HG03521 (cell line): ENCODE data around the gene GTPBP1.

Experiments used
- ATAC-seq: cut with Tn5 transposase; IDR thresholded peaks from one replicate; pipeline ENCODE4 v1.9.1; 2021; ENCODE audit warnings: mild to moderate bottlenecking, moderate library complexity; ENCODE audit not compliant: unreplicated experiment

GTPBP1 gene

DNA sequence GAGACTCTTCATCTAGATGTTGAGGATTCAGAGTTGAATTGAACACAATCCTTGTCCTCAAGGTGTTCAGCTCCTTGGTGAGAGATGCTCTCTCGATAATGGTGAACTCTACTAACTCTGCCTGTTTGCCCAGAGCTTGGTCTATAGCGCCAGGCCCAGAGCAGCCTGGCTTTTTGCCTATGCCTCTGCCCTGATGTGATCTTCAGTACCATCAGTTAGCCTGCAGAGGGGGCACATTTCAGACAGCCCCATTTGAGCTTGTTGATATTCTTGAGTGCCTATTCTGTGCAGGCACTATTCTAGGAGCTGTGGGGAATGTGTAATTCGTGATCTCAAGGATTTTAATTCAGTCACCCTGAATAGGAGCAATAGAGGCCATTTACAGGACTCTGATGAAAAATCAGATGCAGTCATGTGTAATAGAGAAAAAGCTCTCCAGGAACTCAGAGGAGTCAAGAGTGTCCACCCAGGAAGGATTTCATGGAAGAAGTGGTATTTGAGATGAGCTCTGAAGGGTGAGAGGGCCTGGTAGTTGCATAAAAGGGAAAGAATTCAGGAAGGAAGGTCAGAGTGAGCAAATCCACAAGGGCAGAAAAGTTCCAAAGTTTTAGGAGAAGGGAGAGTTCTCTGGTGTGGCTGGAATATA is 19.3 kb downstream of the GTPBP1 start:
- no peak for ATAC-seq

GRCh38 chr22:38725900-38726655 is 20.3 kb downstream of the GTPBP1 start:
- ATAC-seq, result no peak

DNA sequence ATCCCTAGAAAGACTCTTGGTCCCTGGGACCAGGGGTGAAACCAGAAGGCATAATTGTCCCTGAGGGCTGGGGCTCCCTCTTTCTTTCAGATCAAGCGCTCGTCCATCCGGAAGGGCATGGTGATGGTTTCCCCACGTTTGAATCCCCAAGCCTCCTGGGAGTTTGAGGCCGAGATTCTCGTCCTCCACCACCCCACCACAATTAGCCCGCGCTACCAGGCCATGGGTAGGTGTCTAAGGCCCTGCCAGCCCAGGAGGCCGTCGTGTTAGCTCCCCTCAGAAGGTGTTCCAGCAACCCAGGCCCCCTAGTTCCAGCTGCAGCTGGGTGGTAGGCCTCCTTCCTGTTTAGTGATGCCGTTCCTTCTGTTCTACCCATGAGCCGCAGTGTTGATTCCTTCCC is 21.4 kb downstream of the GTPBP1 start:
- ATAC-seq, result no peak

GRCh38 chr22:38727530-38728451 is 22.0 kb downstream of the GTPBP1 start:
- no peak for ATAC-seq

DNA sequence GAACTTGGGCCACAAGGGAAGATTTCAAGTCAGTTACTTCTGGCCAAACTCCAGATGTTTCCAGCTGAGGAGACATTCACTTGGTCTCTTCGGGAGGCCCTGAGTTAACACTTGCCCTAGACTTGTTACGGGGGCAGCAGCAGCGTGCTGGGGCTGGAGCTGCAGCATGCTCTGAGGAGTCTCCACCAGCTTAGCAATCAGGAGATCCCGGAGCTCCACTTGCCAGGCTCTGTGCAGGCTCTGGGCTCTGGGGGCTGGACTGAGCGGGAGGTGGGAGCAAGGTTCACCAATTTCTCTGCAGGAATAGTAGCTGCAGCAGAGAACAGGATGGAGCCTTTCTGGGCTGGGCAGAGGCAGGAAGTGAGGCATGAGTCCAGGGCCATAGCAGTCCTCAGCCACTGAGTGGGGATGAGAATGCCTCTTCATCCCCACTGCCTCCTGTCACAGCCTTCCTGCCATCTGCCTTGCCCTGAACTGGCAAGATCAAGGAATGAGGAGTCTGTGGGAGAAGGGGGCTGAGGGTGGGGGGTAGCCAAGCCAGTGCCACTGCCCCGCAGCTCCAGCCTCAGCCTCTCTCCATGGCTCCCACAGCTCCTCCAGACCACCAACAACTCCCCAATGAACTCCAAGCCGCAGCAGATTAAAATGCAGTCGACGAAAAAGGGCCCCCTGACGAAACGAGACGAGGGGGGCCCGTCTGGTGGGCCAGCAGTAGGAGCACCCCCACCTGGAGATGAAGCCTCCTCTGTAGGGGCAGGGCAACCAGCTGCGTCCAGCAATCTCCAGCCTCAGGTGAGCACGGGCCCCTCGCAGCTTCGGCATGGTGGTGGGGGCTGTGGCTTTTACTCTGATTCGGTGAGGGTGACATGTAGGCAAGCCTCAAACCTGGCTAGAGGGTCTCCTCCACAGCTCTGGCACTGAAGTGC is 23.4 kb downstream of the GTPBP1 start:
- no peak for ATAC-seq

- ATAC-seq, result no peak
Measured at GRCh38 chr22:38729946-38730345, 24.2 kb downstream of the GTPBP1 start.

DNA sequence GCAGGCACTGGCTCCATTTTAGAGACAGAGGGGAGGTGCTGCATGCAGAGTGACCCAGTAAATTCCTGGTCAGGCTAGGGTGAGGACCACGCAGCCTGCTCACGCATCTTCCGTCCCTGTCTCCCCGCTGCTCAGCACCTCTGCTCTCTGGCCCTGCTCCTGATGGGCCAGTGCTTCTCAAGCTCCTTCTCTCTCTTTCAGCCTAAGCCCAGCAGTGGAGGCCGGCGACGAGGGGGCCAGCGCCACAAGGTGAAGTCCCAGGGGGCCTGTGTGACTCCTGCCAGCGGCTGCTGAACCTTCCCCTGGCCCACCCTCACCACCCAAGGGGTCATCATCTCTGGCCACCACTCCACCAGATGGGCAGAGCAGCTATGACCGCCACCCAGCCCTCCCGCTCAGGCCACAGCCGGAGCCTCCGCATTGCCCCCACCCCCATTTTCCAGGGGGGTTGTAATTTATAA is 24.7 kb downstream of the GTPBP1 start:
- no peak for ATAC-seq

DNA sequence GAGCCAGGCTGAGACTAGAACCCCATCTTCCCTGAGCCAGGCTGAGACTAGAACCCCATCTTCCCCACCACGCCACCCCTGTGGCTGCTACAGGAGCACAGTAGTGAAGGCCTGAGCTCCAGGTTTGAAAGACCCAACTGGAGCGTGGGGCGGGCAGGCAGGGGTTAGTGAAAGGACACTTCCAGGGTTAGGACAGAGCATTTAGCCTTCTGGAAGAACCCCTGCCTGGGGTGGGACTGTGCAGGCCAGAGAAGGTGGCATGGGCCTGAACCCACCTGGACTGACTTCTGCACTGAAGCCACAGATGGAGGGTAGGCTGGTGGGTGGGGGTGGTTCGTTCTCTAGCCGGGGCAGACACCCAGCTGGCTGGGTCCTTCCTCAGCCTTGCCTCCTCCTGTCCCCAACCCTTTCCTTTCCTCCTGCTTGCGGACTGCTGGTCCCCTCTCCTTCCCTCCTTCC is 26.0 kb downstream of the GTPBP1 start:
- no peak for ATAC-seq

DNA sequence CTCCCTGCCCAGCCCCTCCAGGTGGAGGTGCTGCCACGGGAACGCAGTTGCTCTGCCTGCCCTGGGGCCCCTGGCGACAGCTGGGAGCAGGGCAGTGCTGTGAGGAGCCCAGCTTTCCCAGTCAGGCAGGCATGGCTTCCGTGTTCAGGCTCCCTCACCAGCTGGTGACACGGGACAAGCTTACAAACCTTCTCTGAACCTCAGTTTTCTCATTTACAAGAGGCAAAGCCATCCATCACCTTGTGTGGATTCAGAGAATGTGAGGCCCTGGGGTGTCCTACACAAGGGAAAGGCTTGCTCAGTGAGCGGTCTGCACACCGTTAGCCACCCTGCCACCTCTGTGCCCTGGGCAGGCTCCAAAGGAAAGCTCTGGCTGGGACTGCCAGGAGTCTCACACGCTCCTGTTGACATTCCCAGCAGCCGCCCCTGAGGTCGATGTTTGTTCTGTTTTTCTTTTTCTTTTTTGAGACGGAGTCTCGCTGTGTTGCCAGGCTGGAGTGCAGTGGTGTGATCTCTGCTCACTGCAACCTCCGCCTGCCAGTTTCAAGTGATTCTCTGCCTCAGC is 26.6 kb downstream of the GTPBP1 start:
- no peak for ATAC-seq

- no peak for ATAC-seq
Measured at GRCh38 chr22:38733329-38733723, 27.6 kb downstream of the GTPBP1 start.

- no peak for ATAC-seq
Measured at GRCh38 chr22:38733724-38734381, 28.1 kb downstream of the GTPBP1 start.

DNA sequence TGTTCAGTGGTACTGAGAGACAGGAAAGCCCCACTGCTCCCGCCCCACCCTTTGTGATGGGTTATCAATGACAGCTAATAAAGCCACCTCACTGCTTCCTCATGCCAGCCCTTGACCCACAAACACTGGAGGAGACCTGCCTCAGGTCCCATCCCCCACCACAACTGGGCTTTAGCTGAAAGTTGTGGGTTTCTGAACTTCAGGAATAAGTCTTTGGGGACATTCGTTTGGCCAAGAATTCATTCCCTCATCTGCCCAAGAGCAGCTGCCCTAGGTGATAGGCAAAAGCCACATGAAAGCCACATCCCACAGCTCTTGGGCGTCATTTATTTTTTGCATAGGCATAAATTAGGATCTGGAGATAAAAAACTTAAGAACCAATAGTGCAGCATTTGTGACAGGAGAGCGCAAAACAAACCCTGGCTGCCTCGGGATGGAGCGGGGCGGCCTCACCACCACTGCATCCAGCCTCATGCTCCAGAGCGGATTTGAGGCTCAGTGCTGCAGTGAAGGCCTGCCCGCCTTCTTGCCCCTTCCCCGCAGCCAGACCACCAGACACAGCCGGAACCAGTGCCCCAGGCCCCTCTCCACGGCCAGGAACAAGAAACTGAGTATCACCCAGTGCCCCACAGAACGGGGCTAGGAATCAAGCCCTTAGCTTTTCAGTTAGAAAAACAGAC is 28.8 kb downstream of the GTPBP1 start:
- no peak for ATAC-seq

- ATAC-seq, result no peak
Measured at GRCh38 chr22:38735126-38735464, 29.4 kb downstream of the GTPBP1 start.

GRCh38 chr22:38735465-38736256 is 29.9 kb downstream of the GTPBP1 start:
- ATAC-seq, result no peak

GRCh38 chr22:38736257-38736570 is 30.5 kb downstream of the GTPBP1 start:
- ATAC-seq, result no peak

DNA sequence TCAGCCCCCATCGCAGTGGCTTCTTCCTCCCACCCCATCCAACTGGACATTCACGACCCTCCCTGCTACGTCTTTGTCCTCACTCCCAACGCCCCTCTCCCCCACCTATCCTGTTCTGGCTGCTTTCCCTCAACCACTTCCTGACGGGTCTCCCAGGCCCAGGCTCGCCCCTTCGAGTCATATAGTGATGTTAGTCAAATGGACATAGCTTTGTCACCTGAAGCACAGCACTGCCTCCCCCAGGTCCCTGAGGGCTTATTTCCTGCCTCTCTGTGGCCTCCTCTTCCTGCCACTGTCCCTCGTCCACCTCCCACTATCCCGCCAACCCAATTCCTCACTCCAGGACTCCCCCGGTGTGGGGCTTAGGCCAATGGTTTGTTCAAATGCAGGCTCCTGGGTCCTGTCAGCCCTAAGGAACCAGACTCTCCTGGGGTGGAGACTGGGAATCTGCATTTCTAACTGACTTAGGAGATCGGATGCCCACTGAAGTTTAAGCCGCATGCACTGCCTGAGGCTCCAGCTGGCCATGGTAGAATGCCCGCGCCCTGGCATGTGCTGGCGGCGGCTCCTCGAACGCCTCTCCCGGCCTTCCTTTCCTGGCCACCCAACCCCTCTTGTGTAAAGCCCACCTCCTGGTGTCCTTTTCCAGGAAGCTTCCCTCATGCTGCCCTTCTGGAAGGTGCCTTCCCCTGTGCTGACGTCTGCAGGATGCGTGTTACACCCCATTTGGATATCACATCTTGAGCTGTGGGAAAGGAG is 31.7 kb downstream of the GTPBP1 start:
- no peak for ATAC-seq

DNA sequence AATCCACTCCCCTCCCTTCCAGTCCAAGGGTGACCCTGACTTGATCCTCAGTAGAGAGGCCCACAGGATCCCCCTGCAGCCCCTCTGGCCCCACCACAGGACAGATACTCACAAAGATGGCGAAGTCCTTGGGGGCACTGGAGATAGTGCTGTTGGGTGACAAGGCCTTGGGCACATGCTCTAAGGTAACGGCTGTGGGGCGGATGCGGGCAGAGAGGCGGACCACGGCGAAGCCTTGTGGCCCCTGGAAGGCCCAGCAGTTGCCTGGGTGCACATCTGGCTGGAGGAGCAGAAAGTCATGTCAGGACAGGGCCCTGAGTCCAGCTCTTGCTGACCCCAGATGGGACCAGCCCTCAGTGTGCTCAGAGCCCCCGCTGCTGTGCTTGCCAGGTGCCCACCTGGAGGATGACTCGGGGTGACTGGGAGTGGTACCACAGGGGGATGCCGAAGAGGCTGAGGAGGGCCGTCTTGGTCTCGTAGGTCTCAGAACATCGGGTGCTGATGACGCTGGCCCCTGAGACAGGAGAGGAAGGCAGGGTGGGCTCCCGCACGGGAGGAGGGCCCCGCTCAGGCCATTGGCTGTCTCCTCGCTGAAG is 32.8 kb downstream of the GTPBP1 start:
- no peak for ATAC-seq
